Epidermal melanocyte (primary cell): ENCODE results near the gene RND3.

ENCODE experiments used
- DNase-seq: peaks from one replicate; pipeline ENCODE4 v3.0.0; 2011; ENCODE audit warnings: low spot score; ENCODE audit not compliant: insufficient read length

Gene RND3

DNA sequence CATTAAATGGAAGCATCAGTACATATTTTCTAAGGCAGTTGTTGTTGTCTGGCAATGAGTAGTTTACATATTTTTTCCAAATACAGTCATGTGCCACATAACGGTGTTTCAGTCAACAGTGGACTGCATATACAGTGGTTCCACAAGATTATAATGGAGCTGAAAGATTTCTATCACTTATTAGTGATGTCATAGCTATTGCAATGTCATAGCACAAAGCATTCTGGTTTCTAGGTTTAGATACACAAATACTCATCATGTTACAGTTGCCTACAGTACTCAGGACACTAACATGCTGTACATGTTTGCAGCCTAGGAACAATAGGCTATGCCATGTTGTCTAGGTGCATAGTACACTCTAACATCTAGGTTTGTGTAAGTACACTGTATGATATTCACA lies 45.0 kb downstream of the RND3 start:
- DNase-seq: no peak

DNA sequence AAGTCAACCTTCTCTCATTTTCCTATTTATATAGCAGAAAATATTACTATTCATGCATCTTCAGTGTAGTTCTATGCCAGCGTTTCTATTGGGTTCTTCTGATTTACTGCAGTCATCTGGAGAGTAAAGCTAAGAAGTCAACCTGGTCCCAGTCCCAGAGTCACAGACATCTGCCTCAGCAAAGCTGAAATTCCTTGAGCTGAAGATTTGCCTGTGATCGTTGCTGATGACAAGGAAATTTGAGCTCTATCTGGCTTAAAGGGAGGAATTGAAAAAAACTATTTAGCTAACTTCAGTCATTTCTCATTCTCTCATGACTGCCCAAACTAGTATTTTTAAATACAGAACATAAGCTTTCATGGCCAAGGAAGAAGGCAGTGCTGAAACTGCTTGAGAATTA lies 45.7 kb downstream of the RND3 start:
- no peak for DNase-seq

DNA sequence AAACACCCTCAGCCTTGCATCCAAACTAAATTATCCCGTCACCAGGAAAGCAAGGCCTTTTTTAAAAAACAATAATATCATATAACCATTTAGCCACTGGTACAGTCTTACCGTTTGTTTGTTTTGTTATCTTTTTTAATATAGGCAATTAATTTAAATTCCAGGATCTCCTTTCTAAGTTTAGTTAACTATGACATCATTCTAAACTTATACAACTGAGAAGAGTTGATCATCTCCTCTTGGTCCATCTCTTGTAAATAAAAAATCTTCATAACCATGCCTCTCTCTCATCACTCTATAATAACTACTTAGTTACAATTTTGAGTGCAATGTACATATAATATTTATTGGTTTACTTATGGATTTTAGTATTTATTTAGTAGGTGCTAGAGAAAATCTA lies 46.2 kb downstream of the RND3 start:
- DNase-seq: no peak

DNA sequence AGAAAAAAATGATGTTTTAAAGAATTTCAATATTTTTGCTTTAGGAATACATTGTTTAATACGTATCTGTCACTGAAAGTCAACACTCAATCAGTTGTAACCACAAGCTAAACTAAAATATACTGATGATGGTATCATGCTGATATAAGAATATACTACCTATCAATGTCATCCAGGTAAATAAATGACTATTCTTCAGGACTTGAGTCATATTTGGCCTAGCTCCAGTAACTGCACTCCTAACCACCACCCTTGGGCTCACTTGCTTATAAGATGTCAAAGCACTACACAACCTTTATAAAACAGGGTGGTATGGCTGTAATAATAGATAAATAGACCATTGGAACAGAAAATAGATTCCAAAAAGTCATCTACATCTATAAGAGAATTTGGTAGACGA lies 48.8 kb downstream of the RND3 start:
- no peak for DNase-seq

DNA sequence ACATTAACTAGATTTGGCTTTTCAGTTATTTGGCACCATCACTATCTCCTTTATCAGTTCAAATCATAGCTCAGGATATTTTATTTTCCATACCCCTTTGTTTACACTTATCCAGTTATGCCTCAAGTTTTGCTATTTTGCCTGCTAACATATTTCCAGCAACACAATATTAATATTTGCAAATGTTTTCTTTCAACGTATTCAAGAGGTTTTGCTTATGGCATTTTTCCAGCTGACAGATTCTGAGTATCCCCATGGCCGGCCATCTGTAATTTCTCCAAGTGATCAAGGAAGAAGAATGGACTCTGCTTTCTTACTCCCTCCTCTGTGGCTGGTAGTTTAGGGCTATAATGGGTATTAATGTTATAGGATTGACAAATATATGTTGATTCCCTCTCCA lies 49.4 kb downstream of the RND3 start:
- DNase-seq: no peak

DNA sequence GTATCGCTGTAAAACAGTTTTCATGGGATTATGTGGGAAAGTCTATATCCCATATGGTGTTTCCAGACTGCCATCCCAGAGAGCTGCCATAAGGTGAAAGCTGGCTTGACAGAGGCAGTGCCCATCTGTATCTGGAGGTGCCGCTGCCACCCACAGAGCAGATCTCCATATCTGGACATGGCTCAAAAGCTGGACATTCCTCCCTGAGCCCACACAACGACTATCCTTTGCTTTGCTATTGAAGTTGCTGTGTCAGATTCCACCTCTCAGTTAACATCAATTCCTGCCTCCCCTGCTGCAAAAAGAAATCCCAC lies 55.2 kb downstream of the RND3 start:
- no peak for DNase-seq

DNA sequence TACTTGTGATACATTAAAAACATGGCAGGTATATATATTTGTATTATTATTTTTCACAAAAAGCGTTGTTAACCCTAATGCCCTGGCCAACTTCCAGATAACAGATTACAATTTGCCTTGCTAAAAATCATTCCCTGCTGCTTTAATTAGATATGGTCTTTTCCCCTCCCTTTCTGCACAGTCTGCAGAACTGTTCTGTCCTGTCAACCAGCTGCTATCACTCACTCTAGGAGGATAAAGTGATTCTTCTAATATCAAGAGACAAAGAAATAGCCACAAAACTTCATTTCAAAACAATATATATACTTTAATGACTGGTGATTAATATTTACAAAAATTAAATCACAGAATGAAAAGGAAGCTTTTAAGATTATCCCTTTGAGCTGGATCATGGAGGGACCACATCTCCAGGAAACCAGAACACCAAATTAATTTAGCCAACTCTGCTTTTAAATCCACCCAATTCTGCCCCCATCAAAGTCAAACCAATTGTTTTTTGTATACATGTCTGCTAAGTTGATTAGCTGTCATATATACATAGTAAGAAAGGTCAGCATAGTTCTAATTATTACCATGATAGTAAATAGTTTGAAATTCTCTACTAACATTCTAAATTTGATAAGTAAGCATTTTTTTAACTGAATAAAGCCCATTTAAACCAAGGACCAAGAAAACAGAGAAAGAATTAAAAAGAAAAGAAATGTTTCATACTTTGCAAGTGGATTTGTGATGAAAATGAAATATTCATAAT lies 55.7 kb downstream of the RND3 start:
- DNase-seq: no peak

DNA sequence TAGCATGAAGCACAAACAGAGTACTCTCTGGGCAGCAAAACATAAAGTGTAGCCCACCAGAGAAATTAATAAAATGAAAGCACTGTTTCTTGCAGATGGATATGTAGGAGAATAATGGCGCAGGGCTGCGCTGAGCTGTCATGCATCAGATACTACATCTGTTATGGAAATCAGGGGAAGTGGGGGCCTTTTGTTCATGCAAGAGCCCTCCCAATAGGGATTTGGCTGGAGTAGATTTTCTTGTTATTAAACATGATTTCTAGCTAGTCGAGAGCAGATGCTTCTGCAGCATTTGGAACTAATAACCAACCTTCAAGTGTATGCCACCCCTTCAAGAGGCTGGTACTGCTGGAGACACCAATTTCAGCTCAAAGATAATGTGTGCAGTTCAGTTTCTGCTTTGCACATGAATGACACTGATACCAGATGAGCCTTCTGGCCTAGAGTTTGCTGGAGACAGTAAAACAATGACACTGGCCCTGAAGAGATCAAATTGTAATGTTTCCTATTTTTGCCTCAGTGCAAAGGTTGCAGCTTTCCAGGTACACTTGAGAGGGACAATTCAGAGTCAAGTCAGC lies 58.0 kb downstream of the RND3 start:
- no peak for DNase-seq

DNA sequence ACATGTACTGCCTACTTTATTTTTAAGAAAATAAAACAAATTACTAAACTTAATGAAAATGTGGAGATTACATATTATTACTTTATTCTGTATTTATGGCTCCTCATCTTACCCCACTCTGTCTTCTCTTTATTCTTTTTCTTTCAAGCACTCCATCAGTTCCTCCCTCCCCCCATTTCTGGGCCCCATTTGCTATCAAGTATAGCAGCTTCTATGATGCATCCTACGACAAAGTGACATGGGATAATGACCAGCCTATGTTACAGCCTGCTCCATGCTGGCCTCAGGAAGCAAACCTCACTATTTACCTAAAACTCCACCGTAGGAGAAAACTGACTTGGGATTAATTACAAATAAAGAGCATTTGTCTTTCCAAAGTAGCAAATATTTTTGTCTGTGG lies 58.8 kb downstream of the RND3 start:
- no peak for DNase-seq

DNA sequence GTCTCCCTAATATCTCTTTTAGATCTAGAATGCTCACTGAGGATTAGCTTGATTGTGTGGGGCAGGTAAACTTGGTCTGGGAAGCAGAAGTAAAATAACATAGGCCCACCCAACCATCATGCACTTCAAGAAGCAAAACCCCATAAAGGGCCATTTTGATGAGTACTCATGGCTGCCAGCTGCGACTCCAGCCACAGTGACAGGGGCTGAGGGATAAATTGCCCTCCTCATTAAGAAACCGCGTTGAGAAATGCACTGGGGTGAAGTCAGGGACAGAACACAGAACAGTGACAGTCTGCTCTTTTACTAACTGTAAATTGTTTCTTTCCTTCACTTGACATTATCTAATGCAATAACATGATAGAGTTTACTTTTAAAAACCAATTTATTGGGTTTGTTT lies 60.2 kb downstream of the RND3 start:
- DNase-seq: no peak

DNA sequence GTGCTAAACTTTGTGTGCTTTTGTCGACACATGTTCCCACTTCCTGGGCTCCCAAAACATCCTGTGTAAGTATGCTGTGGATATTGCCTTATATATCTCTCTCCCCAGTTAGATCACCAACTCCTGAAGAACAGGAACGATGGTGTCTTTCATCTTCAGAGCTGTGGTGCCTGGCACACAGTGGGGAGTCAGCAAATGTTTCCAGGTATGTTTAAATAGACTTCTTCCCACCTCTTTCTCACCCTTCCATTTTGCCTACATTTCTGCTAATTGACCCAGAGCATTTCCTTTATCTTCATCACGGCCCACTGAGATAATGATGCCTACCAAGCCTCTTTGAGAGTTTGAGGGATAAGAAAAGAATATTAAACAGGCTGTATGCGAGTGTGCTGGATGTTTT lies 60.7 kb downstream of the RND3 start:
- no peak for DNase-seq

DNA sequence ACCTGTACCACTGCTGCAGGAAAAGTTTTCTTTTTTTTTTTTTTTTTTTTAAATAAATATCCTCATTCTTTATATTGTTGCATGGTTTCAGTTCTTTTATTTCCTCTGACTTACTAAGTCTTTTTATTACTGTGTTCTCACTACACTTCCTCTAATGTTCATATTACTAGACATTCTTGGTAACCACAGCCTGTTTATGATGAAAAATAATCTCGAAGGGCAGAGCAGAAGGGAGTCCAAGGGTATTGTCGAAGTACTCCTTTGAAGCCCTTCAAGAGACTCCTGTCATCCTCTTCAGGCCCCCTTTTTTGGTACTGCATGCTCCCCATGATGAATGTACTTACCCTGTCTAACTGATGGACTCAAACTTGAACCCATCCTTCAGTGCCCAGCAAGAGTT lies 61.2 kb downstream of the RND3 start:
- no peak for DNase-seq

DNA sequence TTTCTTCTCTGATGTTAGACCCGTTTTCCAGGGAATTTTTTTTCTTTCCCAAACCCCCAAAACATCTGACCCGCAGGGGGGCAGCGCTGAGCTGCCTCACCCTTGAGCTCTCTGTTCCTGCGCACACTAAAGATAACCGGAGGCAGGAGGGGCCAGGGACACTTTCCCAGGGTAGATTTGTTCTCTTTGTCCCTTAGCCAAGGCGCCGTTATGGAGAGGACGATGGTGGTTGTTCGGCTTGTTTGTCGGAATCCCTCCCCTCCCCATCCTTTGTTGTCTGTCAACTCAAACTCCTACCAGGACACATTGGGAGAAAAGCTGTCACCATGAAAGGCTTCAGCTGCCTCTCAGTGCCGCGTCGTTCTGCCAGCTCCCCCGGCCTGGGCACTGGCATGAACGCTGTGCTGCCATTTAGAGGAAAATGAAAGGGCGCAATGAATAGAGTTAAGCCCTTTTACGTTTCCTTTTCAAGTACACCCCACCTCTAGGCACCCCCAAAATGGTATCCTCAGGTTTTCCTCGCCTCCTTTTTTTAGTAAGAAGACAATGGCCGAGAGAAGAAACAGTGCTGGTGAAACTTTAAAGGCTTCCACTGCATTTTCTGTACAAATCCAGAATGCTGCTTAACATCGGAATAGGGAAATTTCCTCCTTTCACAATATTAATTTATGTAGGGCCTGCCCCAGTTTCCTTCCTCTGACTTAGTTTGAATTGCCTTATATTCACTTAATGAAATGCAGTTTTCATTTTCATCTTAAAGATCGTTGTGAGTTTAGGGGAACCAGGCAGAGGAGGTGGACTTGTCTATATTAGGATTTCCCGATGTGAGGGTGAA lies 62.1 kb downstream of the RND3 start:
- no peak for DNase-seq

DNA sequence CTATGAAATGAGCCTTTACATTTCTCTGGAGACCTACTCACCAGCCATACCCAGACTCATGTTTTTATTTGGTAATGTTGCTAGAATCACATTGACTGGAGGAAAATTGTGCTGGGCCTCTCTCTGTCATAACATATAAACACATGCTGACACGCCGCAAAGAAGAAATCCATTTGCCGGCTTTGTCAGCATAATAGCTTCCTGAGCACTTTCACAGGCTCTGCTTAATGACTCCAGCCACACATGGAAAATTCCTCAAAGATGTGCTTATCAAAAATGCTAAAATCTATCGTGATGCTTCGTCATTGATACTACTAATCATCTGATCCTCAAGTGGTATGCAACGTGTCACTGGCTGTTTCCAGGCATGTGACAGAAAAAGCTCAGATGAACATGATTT lies 63.1 kb downstream of the RND3 start:
- DNase-seq: no peak

DNA sequence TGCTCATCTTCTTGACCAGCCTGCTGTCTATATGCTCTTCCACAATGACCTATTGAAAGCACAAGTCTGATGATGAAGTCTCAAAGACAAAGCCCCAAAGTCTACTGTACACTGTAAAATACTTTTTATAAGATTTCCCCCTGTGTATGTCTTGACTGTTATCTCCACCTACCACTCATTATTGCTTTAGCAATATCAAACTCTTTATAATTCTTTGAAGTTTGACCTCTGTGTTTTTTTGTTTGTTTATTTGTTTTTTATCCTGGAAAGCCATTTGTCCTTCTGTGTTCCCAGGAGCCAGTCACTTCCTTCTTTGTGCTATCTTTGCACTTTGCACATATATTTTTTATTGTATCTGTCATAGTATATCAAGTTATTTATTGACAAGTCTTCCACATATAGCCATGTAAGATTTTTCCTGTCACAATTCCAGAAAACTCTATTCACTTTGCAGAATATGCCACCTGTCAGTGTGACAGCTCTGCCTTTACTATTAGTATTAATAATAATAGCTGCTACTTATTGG lies 66.3 kb downstream of the RND3 start:
- no peak for DNase-seq

DNA sequence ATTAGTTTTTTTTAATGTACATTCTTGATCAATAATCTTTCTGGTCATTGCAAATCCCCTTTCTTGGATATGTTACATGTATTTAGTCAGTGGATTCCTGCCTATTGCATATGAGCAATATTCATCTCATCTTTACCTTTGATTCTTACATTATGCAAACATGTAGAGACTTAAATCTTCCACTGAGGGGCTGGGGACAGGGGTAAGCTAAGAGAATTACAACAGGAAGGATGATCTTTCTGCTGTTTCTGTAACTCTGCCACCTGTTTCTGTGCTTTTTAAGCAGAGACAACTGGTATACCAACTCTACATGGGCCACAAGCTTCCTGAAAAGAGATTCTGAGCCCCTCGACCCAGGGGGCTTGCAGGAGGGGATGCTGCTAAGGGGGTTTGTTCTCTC lies 68.6 kb downstream of the RND3 start:
- no peak for DNase-seq
